ENCODE data around the gene KHDC1.
"Not testable (repeated sequence)": the region's sequence is repeated elsewhere in the genome, so short reads cannot be mapped to it uniquely, and the experiment has no call there.

The KHDC1 gene, protein sequence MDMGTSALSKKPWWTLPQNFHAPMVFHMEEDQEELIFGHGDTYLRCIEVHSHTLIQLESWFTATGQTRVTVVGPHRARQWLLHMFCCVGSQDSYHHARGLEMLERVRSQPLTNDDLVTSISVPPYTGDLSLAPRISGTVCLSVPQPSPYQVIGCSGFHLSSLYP

GRCh38 chr6:73262671-73263569, at the start of gene KHDC1:
Gene KHDC1 (minus strand): TSS chr6:73263196. CDS start chr6:73242517, 20,679 bp downstream.
- in situ Hi-C loops (cut with MboI; ENCODE audit: low sequenced_read_pairs), result no loop called here

- in situ Hi-C loops (cut with MboI; ENCODE audit: low sequenced_read_pairs), result not testable (repeated sequence)
Measured at GRCh38 chr6:73310503-73310845, 47.5 kb upstream of the KHDC1 start.

GRCh38 chr6:73309785-73310502, 46.9 kb upstream of the KHDC1 start:
- in situ Hi-C loops (cut with MboI; ENCODE audit: low sequenced_read_pairs), result no loop called here

- in situ Hi-C loops (cut with MboI; ENCODE audit: low sequenced_read_pairs), result no loop called here
Measured at GRCh38 chr6:73309535-73309784, 46.5 kb upstream of the KHDC1 start.

DNA sequence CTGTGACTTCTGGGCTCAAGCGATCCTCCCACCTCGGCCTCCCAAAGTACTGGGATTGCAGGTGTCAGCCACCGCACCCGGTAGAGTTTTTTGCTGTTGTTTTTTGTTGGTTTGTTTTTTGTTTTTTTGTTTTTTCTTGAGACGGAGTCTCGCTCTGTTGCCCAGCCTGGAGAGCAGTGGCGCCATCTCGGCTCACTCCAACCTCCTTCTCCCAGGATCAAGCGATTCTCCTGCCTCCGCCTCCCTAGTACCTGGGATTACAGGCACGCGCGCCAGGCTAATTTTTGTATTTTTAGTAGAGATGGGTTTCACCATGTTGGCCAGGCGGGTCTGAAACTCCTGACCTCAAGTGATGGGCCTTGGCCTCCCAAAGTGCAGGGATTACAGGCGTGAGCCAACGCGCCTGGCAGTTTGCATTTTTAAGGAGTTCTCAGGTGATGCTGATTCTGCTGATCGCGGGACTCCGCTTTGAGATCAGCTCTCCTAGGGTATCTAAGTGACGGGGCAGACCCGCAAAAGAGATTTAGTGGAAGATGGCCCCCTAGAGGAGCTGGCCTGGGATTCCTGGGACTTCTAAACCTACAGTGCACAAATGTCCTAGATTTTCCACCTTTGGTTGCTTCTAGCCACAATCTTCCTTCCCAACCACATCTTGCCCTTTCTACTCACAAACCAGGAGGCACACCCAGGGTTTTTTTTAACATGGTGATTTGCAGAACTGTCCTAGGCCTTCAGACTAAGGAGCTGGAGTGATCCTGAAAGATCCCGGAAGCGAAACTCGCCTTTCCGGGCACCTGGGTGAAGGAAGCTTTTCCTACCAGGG, 45.9 kb upstream of the KHDC1 start:
- in situ Hi-C loops (cut with MboI; ENCODE audit: low sequenced_read_pairs), result no loop called here

DNA sequence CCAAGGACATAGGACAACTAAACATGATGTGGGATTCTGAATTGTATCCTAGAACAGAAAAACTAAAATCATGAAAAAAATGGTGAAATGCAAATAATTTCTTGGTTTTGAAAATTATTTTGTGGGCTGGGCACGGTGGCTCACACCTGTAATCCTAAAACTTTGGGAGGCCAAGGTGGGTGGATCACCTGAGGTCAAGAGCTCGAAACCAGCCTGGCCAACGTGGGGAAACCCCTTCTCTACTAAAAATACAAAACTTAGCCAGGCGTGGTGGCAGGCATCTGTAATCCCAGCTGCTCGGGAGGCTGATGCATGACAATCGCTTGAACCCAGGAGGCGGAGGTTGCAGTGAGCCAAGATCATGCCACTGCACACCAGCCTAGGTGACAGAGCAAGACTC, 40.8 kb upstream of the KHDC1 start:
- in situ Hi-C loops (cut with MboI; ENCODE audit: low sequenced_read_pairs), result not testable (repeated sequence)

- in situ Hi-C loops (cut with MboI; ENCODE audit: low sequenced_read_pairs), result no loop called here
Measured at GRCh38 chr6:73302339-73302738, 39.3 kb upstream of the KHDC1 start.

DNA sequence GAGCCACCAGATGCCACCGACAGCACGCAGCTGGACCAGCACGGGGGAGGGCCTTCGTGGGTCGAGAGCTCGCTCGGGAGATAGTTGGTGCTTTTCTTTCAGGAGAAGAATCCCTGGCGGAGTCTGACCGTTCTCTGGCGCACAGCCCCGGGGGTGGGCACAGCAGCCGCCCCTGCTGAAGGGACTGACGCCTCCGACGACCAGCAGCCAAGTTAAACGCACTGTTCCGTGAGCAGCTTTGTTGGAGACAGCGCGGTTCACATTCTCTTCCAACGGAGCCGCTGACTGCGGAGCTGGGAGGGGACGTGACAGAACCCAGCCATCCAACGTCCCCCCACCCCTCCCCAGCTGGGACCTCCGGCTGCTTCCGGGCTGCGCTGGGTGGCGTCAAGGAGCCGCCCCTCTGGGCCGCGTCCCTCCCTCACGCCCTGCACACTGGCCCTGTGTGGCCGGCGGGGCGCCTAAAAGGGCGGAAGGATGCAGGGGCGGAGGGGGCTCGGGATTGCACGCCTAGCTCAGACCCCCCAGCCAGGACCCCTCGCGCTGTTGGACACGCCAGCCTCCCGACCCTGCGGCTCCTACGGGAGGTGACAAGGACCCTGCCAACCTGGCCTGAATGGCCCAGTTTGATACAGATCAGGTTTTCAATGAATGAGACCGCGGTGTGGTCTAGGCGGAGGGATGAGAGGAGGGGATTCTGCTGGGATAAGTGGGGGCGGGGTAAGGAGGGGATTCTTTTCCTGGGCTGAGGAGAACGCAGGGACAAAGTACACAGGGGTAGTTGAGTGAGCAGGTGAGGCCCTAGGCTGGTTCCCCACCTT, 36.4 kb upstream of the KHDC1 start:
- in situ Hi-C loops (cut with MboI; ENCODE audit: low sequenced_read_pairs), result no loop called here

DNA sequence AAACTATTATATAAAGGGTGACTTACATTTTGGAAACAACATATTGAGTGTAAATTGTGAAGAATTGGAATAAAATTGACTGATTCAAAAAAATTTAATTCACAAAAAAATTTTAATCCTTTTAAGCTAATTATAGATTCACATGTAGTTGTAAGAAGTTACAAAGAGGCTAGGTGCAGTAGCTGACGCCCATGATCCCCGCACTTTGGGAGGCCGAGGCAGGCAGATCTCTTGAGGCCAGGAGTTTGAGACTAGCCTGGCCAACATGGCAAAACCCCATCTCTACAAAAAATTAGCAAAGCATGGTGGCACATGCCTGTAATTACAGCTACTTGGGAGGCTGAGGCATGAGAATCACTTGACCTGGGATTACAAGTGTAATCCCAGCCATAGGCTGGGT, 30.3 kb upstream of the KHDC1 start:
- in situ Hi-C loops (cut with MboI; ENCODE audit: low sequenced_read_pairs), result no loop called here

GRCh38 chr6:73290435-73290834, 27.4 kb upstream of the KHDC1 start:
- in situ Hi-C loops (cut with MboI; ENCODE audit: low sequenced_read_pairs), result no loop called here

GRCh38 chr6:73286752-73287151, 23.8 kb upstream of the KHDC1 start:
- in situ Hi-C loops (cut with MboI; ENCODE audit: low sequenced_read_pairs), result no loop called here

DNA sequence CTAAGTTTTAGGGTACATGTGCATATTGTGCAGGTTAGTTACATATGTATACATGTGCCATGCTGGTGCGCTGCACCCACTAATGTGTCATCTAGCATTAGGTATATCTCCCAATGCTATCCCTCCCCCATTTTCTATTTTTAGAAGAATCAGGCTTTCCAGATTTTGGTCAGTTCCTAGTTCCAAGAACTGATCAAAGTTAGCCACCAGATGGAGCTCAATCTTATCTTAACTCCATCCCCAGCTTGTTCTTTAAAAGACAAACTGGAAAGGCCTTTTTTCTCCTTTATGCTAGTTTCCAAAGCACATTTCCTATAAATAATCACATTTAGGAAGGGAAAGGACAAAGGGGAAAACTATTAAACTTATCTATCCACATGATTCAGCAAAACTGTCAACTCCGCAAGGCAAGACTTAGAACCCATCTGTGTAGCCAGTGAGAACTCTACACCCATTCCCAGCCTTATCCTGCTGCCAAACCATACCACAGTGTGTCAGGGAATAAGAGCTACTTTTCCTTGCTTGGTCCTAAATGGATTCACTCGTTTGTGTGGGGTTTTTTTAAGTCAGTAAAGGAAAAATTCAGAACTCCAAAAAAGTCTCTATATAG, 22.8 kb upstream of the KHDC1 start:
- in situ Hi-C loops (cut with MboI; ENCODE audit: low sequenced_read_pairs), result no loop called here

GRCh38 chr6:73282871-73283270, 19.9 kb upstream of the KHDC1 start:
- in situ Hi-C loops (cut with MboI; ENCODE audit: low sequenced_read_pairs), result no loop called here

DNA sequence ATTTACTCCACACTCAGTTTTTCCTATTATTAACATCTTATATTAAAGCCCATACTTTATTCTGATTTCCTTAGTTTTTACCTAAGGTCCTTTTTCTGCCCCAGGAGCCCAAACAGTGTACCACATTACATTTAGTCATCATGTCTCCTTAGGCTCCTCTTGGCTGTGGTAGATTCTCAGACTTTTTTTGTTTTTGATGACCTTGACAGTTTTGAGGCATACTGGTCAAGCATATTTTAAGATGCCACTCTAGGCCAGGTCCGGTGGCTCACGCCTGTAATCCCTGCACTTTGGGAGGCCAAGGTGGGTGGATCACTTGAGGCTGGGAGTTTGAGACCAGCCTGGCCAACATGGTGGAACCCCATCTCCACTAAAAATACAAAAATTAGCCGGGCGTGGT, 18.7 kb upstream of the KHDC1 start:
- in situ Hi-C loops (cut with MboI; ENCODE audit: low sequenced_read_pairs), result not testable (repeated sequence)

GRCh38 chr6:73269296-73269695, 6.3 kb upstream of the KHDC1 start:
- in situ Hi-C loops (cut with MboI; ENCODE audit: low sequenced_read_pairs), result not testable (repeated sequence)

DNA sequence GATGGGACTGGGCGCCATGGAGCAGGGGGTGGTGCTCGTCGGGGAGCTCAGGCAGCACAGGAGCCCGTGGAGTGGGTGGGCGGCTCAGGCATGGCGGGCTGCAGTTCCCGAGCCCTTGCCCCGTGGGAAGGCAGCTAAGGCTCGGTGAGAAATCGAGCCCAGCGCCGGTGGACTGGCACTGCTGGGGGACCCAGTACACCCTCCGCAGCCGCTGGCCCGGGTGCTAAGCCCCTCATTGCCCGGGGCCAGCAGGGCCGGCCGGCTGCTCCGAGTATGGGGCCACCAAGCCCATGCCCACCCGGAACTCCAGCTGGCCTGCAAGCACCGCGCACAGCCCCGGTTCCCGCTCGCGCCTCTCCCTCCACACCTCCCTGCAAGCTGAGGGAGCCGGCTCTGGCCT, 5.9 kb upstream of the KHDC1 start:
- in situ Hi-C loops (cut with MboI; ENCODE audit: low sequenced_read_pairs), result not testable (repeated sequence)

- in situ Hi-C loops (cut with MboI; ENCODE audit: low sequenced_read_pairs), result no loop called here
Measured at GRCh38 chr6:73264446-73264845, 1.4 kb upstream of the KHDC1 start.

DNA sequence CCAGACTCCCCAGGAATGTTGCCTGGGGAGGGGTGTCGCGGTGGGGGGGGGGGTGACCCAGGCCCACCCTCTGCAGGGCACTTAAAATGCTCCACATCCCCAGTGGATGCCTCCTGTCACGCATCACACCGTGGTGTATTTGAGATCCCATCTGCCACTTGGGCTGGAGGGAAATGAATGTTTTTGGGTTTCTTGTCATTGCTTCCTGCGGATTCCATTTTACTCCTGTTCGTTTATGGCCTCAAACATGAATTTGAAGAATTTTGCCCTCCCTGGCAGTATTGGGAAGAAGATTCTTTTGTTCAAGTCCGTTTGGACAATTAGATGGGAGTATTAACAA, 544 bp upstream of the KHDC1 start:
- in situ Hi-C loops (cut with MboI; ENCODE audit: low sequenced_read_pairs), result no loop called here

GRCh38 chr6:73258721-73259120, 4.3 kb downstream of the KHDC1 start:
- in situ Hi-C loops (cut with MboI; ENCODE audit: low sequenced_read_pairs), result no loop called here

- in situ Hi-C loops (cut with MboI; ENCODE audit: low sequenced_read_pairs), result not testable (repeated sequence)
Measured at GRCh38 chr6:73254323-73254722, 8.7 kb downstream of the KHDC1 start.
